Measurements from ENCODE around the gene FXYD3.

FXYD3 gene

DNA sequence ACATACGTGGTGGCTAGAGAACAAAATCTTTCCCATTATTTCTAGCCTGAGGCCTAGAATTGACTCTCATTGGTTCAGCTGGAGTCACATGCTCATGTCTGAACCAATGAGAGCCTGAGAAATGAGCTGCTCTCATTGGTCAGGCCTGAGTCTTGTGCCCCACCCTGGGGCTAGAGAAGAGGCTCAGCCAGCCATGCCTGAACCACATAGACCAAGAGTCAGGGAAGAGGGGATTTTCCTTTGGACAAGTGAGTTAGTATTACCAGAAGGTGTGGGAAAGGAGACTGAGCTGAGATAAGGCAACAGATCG, 45.8 kb downstream of the FXYD3 start:
- no peak overlapping the region for H3K27ac ChIP-seq (ENCODE audit: low read depth, low read length)
- H3K4me3 ChIP-seq (ENCODE audit: low read depth in 1 of 2, low read length in 2 of 2) = no peak overlapping the region
- H3K9me3 ChIP-seq (ENCODE audit: low read length) = peaks cover 3% of the 10 kb centered on the region
- peaks cover 17% of the 10 kb centered on the region for H3K36me3 ChIP-seq (ENCODE audit: insufficient read depth, low read length)
- H3K9ac ChIP-seq (ENCODE audit: low read length) = no peak overlapping the region
- peaks cover 3 to 4% of the 10 kb centered on the region in 2 donors for H3K27me3 ChIP-seq (ENCODE audit: control insufficient read depth in 1 of 2, insufficient read depth in 2 of 2, low read length in 2 of 2)
- no peaks in the 10 kb centered on the region for H3K4me1 ChIP-seq (ENCODE audit: insufficient read depth, low read length)

DNA sequence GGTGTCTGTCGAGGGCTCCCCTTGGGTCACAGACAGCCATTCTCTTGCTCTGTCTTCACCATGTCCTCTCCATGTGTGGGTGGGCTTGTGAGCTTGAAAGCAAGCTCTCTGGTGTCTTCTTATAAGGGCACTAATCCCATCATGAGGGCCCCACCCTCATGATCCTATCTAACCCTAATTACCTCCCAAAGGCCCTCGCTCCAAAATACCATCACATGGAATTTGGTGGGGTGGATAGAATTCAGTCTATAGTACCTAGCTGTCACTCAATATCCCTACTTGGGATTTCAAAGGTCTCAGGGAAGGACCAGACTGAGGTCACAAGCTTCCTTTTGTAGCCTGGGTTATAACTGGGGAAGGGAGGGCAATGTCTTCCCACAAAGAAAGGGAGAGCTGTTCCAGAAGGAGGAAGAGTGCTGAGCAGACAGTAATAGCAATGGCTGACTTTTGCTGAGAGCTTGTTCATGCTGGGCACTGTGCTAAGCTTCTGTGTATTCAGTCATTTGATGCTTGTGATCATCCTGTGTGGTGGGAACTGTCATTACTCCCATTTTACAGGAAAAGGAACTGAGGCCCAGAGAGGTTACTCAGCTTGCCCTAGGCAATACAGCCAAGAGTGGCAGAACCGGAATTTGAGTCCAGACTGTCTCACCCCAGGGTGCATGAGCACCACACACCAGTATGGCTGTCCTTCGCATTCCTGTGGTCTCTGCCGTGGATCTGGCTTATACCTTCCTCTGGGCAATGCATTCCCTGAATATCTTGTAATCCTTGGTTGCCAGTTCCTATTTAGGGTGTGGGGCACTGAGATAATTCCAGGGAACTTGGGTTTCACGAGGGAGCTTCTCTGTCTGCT, 47.1 kb downstream of the FXYD3 start:
- Histone ChIP-seq H3K27me3 (ENCODE audit: control insufficient read depth in 1 of 2, insufficient read depth in 2 of 2, low read length in 2 of 2) (peaks cover 0 to 3% of the 10 kb centered on the region in 2 donors), H3K4me1 (ENCODE audit: insufficient read depth, low read length) (no peaks in the 10 kb centered on the region), H3K36me3 (ENCODE audit: insufficient read depth, low read length) (peaks cover 12% of the 10 kb centered on the region), H3K9me3 (ENCODE audit: low read length) (peaks cover 3% of the 10 kb centered on the region), H3K9ac (ENCODE audit: low read length) (no peak overlapping the region), H3K27ac (ENCODE audit: low read depth, low read length) (no peak overlapping the region), H3K4me3 (ENCODE audit: low read depth in 1 of 2, low read length in 2 of 2) (no peak overlapping the region)

DNA sequence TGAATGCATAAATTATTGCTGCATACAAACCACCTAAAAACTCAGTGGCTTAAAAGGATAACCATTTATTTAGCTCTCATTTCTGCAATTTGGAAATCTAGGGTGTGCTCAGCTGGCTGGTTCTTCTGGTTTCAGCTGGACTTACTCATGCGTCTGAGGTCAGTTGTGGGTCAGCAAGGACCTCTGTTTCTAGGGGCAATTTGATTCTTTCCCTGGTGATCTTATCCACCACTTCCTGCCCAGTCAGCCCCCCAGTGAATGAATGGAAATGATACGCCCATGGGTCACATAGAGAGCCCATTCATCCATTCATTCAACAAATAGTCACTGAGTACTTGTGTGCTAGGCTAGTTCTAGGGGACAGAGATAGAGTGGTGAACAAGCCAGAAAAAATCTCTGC, 48.8 kb downstream of the FXYD3 start:
- no peak overlapping the region for H3K27ac ChIP-seq (ENCODE audit: low read depth, low read length)
- H3K36me3 ChIP-seq (ENCODE audit: insufficient read depth, low read length) = peaks cover 12% of the 10 kb centered on the region
- peaks cover 3% of the 10 kb centered on the region for H3K9me3 ChIP-seq (ENCODE audit: low read length)
- no peaks in the 10 kb centered on the region for H3K27me3 ChIP-seq (ENCODE audit: control insufficient read depth in 1 of 2, insufficient read depth in 2 of 2, low read length in 2 of 2)
- no peak overlapping the region for H3K4me3 ChIP-seq (ENCODE audit: low read depth in 1 of 2, low read length in 2 of 2)
- no peak overlapping the region for H3K9ac ChIP-seq (ENCODE audit: low read length)
- H3K4me1 ChIP-seq (ENCODE audit: insufficient read depth, low read length) = no peaks in the 10 kb centered on the region

DNA sequence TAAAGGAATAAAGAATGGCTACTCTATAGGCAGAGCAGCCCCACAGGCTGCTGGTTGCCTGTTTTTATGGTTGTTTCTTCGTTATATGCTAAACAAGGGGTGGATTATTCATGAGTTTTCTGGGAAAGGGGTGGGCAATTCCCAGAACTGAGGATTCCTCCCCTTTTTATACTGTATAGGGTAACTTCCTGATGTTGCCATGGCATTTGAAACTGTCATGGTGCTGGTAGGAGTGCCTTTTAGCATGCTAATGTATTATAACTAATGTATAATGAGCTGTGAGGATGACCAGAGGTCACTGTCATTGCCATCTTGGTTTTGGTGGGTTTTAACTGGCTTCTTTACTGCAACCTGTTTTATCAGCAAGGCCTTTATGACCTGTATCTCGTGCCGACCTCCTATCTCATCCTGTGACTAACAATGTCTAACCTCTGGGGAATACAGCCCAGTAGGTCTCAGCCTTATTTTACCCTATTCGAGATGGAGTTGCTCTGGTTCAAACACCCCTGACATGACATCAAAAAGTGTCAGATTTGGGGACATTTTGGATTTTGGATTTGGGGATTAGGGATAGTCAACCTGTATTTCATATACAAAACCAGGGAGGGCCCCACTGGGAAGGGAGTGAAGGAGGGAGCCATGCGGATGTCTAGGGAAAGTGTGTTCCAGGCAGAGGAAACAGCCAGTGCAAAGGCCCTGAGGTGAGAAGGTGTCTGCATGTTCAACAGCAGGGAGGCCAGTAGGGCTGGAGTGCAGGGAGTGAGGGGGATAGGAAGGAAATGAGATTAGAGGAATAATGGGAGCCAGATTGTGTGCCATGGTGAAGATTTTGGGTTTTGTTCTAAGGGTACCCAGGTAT, 49.8 kb downstream of the FXYD3 start:
- Histone ChIP-seq H3K36me3 (ENCODE audit: insufficient read depth, low read length) (peaks cover 12% of the 10 kb centered on the region), H3K27ac (ENCODE audit: low read depth, low read length) (no peak overlapping the region)

DNA sequence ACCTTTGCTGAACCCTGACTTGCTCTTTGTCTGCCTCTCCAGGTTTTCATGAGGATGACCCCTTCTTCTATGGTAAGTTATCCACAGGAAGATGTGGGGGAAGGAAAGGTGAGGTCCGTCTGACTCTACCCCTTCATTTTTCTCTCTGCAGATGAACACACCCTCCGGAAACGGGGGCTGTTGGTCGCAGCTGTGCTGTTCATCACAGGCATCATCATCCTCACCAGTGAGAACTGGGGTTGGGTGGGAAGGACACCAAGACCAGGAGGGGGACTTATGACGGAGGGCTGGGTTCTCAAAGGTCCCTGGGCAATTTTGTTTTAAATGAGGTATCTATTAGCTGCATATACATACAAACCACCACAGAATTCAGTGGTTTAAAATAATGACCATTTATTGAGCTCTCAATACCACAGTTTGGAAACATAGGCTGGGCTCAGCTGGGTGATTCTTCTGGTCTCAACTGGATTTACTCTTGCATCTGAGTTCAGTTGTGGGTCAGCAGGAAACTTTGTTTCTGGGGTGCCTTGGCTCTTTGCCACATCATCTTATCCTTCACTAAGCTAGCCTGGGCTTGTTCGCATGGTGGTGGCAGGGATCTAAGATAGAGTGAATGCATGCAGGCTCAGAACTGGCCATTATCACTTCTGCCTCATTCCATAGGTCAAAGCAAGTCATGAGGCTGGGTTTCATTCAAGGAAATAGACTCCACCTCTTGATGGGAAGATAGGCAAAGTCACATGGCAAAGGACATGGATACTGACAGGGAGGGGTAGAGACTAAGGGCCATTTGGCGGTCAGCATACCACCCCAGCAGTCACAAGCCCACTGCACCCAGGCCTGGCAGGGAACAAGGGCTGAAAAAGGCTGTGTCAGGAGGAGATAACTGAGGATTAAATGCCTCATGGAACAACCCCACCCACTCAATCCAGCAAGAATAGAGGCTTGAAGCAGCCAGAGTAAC, 50.8 kb downstream of the FXYD3 start:
- no peak overlapping the region for H3K27ac ChIP-seq (ENCODE audit: low read depth, low read length)
- H3K4me1 ChIP-seq (ENCODE audit: insufficient read depth, low read length) = no peaks in the 10 kb centered on the region
- peaks cover 12% of the 10 kb centered on the region for H3K36me3 ChIP-seq (ENCODE audit: insufficient read depth, low read length)
- H3K9ac ChIP-seq (ENCODE audit: low read length) = no peak overlapping the region
- no peak overlapping the region for H3K4me3 ChIP-seq (ENCODE audit: low read depth in 1 of 2, low read length in 2 of 2)
- H3K9me3 ChIP-seq (ENCODE audit: low read length) = peaks cover 3% of the 10 kb centered on the region
- H3K27me3 ChIP-seq (ENCODE audit: control insufficient read depth in 1 of 2, insufficient read depth in 2 of 2, low read length in 2 of 2) = no peaks in the 10 kb centered on the region

More for the DNA sequence above, 49.8 kb downstream of the FXYD3 start:
- no peak overlapping the region for H3K9ac ChIP-seq (ENCODE audit: low read length)
- H3K4me1 ChIP-seq (ENCODE audit: insufficient read depth, low read length) = no peaks in the 10 kb centered on the region
- no peak overlapping the region for H3K4me3 ChIP-seq (ENCODE audit: low read depth in 1 of 2, low read length in 2 of 2)
- H3K27me3 ChIP-seq (ENCODE audit: control insufficient read depth in 1 of 2, insufficient read depth in 2 of 2, low read length in 2 of 2) = no peaks in the 10 kb centered on the region
- peaks cover 3% of the 10 kb centered on the region for H3K9me3 ChIP-seq (ENCODE audit: low read length)

DNA sequence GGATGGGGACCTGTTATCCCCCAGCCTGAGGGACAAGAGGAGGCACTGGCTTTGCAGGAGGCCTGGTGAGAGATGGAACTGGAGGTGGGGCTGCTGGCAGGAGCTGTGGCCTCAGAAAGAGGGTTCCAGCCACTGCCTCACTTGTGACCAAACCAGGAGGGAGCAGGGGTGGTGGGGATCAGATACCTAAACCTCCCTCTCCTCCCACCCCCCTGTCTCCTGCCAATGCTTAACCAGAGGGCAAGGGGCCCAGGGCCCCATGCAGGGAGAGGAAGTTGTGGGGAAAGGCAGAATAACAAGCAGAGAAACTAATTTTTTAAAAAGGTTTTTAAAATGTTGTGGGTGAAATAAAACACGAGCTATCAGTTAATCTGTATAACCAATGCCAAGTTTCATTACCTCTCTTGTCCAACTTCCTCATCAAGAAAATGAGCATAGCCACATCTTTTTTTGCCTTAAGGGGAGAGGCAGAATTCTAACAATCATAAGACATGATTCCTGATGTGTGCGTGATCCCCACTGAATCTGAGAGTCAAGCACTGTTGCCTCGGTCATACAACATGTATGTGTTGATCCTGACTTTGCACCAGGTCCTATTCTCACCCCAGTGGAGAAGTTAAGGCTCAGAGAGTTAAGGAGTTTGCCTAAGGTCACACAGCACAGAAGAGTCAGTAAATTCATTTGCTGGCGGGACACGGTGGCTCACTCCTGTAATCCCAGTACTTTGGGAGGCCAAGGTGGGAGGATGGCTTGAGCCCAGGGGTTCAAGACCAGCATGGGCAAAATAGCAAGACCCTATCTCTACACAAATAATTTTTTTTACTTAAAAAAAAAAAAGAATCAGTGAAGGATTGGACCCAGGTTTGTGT, 51.9 kb downstream of the FXYD3 start:
- no peak overlapping the region for H3K27ac ChIP-seq (ENCODE audit: low read depth, low read length)

DNA sequence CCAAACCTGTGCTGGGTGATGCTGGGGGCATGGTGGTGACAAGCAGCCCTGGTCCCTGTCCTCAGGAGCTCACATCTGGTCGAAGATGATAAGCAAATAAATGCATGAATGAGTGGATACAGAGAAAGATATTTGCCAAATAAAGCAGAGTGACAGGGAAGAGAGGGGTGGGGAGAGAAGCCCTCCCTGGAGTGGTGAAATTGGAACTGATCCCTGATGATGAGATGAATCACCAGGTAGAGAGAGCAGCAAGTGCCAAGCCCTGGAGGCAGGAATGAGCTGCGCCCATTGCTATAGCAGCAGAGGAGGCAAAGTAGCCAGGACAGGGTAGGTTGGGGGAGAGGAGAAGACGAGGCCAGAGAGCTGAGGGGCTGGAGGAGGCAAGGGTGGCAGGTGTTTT, 52.6 kb downstream of the FXYD3 start:
- Histone ChIP-seq H3K4me1 (ENCODE audit: insufficient read depth, low read length) (no peaks in the 10 kb centered on the region), H3K36me3 (ENCODE audit: insufficient read depth, low read length) (peaks cover 7% of the 10 kb centered on the region), H3K9me3 (ENCODE audit: low read length) (peaks cover 3% of the 10 kb centered on the region), H3K4me3 (ENCODE audit: low read depth in 1 of 2, low read length in 2 of 2) (no peak overlapping the region), H3K27ac (ENCODE audit: low read depth, low read length) (no peak overlapping the region), H3K9ac (ENCODE audit: low read length) (no peak overlapping the region), H3K27me3 (ENCODE audit: control insufficient read depth in 1 of 2, insufficient read depth in 2 of 2, low read length in 2 of 2) (no peaks in the 10 kb centered on the region)

More for the DNA sequence above, 51.9 kb downstream of the FXYD3 start:
- no peak overlapping the region for H3K9ac ChIP-seq (ENCODE audit: low read length)
- H3K4me3 ChIP-seq (ENCODE audit: low read depth in 1 of 2, low read length in 2 of 2) = no peak overlapping the region
- H3K36me3 ChIP-seq (ENCODE audit: insufficient read depth, low read length) = peaks cover 11% of the 10 kb centered on the region
- no peaks in the 10 kb centered on the region for H3K27me3 ChIP-seq (ENCODE audit: control insufficient read depth in 1 of 2, insufficient read depth in 2 of 2, low read length in 2 of 2)
- H3K4me1 ChIP-seq (ENCODE audit: insufficient read depth, low read length) = no peaks in the 10 kb centered on the region
- peaks cover 3% of the 10 kb centered on the region for H3K9me3 ChIP-seq (ENCODE audit: low read length)

DNA sequence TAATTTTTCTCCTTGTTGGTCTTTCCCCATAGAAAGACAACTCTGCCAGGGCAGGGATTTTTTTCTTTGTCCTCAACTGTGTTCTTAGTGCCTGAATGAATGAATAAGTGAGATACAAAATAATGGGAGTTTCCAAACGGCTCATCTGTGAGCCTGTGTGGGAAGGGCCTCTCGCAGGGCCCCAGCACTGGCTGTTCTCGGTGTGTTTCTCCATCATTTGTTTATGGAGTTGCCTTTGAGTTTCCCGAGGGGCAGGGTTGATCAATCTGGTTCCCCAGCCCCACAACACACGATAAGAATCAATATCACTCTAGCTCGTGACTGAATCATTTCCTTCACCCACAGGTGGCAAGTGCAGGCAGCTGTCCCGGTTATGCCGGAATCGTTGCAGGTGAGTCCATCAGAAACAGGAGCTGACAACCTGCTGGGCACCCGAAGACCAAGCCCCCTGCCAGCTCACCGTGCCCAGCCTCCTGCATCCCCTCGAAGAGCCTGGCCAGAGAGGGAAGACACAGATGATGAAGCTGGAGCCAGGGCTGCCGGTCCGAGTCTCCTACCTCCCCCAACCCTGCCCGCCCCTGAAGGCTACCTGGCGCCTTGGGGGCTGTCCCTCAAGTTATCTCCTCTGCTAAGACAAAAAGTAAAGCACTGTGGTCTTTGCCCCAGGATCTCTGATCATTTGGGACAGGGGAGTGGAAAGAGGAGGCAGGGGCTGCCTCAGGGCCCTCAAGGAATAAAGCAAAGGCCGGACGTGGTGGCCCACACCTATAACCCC, 53.8 kb downstream of the FXYD3 start:
- H3K27ac ChIP-seq (ENCODE audit: low read depth, low read length) = no peak overlapping the region

DNA sequence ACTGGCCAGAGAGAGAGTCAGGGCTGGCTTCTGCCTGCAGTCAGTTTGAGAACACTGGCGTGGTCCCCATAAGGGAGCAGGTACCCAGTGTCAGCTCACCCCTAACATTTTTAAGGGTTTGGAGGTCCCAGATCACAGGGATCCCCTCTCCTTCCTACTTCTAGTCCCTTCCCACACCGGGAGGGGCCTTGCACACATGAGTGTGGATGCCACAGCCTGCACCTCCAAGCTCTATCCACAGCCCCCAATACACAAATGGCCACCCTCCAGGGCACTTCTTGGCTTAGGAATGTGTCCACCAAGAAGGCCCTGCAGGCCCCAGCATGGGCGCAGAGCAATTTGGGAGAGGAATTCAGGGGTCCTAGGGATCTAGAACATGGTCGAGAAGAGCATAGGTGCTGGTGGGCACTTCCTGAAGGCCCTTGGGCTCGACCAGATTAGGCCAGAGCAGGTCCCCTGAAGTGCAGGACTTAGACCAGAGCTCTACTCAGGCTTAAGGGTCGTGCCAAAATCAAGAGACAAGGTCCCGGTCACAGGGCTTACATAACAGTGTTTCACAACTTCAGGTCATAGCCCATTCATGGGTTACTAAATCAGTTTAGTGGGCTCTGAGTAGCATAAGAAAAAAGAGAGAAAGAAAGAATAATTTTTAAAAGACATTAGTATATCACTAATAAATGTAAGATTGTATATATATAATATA, 54.9 kb downstream of the FXYD3 start:
- no peak overlapping the region for H3K27ac ChIP-seq (ENCODE audit: low read depth, low read length)
- no peak overlapping the region for H3K4me3 ChIP-seq (ENCODE audit: low read depth in 1 of 2, low read length in 2 of 2)
- no peaks in the 10 kb centered on the region for H3K27me3 ChIP-seq (ENCODE audit: control insufficient read depth in 1 of 2, insufficient read depth in 2 of 2, low read length in 2 of 2)
- H3K4me1 ChIP-seq (ENCODE audit: insufficient read depth, low read length) = no peaks in the 10 kb centered on the region
- no peaks in the 10 kb centered on the region for H3K9me3 ChIP-seq (ENCODE audit: low read length)
- no peak overlapping the region for H3K9ac ChIP-seq (ENCODE audit: low read length)
- no peaks in the 10 kb centered on the region for H3K36me3 ChIP-seq (ENCODE audit: insufficient read depth, low read length)

More for the DNA sequence above, 53.8 kb downstream of the FXYD3 start:
- Histone ChIP-seq H3K27me3 (ENCODE audit: control insufficient read depth in 1 of 2, insufficient read depth in 2 of 2, low read length in 2 of 2) (no peaks in the 10 kb centered on the region), H3K4me1 (ENCODE audit: insufficient read depth, low read length) (no peaks in the 10 kb centered on the region), H3K9ac (ENCODE audit: low read length) (no peak overlapping the region), H3K4me3 (ENCODE audit: low read depth in 1 of 2, low read length in 2 of 2) (no peak overlapping the region), H3K36me3 (ENCODE audit: insufficient read depth, low read length) (no peaks in the 10 kb centered on the region), H3K9me3 (ENCODE audit: low read length) (no peaks in the 10 kb centered on the region)

Data from muscle layer of colon (tissue), 2 donors.